Measurements from ENCODE around the gene UPF2.
A peak's percentile ranks its signal among the peaks of the same experiment; 100 is the strongest.
"Not testable (repeated sequence)": the region's sequence is repeated elsewhere in the genome, so short reads cannot be mapped to it uniquely, and the experiment has no call there.

UPF2 gene

GRCh38 chr10:11907914-11908313 is 134.7 kb downstream of the UPF2 start:
- no peak for DNase-seq (ENCODE audit: low spot score)

- no peak for DNase-seq (ENCODE audit: low spot score)
Observed at GRCh38 chr10:11906714-11907113, 135.9 kb downstream of the UPF2 start.

GRCh38 chr10:11902646-11903045 is 140.0 kb downstream of the UPF2 start:
- DNase-seq (ENCODE audit: low spot score), result no peak

- no peak for DNase-seq (ENCODE audit: low spot score)
Observed at GRCh38 chr10:11901833-11902475, 140.7 kb downstream of the UPF2 start.

GRCh38 chr10:11901454-11901832 is 141.2 kb downstream of the UPF2 start:
- no peak for DNase-seq (ENCODE audit: low spot score)

GRCh38 chr10:11901036-11901301 is 141.6 kb downstream of the UPF2 start:
- DNase-seq (ENCODE audit: low spot score), result no peak

GRCh38 chr10:11899067-11899876 is 143.3 kb downstream of the UPF2 start:
- DNase-seq (ENCODE audit: low spot score), result no peak

- no peak for DNase-seq (ENCODE audit: low spot score)
Observed at GRCh38 chr10:11898372-11899066, 144.1 kb downstream of the UPF2 start.

- DNase-seq (ENCODE audit: low spot score), result no peak
Observed at GRCh38 chr10:11898033-11898371, 144.6 kb downstream of the UPF2 start.

GRCh38 chr10:11896549-11897200 is 145.9 kb downstream of the UPF2 start:
- no peak for DNase-seq (ENCODE audit: low spot score)

GRCh38 chr10:11895598-11895997 is 147.0 kb downstream of the UPF2 start:
- no peak for DNase-seq (ENCODE audit: low spot score)

GRCh38 chr10:11895108-11895466 is 147.5 kb downstream of the UPF2 start:
- no peak for DNase-seq (ENCODE audit: low spot score)

- DNase-seq (ENCODE audit: low spot score), result no peak
Observed at GRCh38 chr10:11894381-11895107, 148.1 kb downstream of the UPF2 start.

- no peak for DNase-seq (ENCODE audit: low spot score)
Observed at GRCh38 chr10:11893749-11894278, 148.8 kb downstream of the UPF2 start.

GRCh38 chr10:11891776-11892486 is 150.7 kb downstream of the UPF2 start:
- no peak for DNase-seq (ENCODE audit: low spot score)

GRCh38 chr10:11889263-11889662 is 153.3 kb downstream of the UPF2 start:
- not testable (repeated sequence) for DNase-seq (ENCODE audit: low spot score)

GRCh38 chr10:11887381-11888227 is 155.0 kb downstream of the UPF2 start:
- DNase-seq (ENCODE audit: low spot score), result no peak

- DNase-seq (ENCODE audit: low spot score), result no peak
Observed at GRCh38 chr10:11886851-11887250, 155.8 kb downstream of the UPF2 start.

GRCh38 chr10:11886138-11886474 is 156.5 kb downstream of the UPF2 start:
- DNase-seq (ENCODE audit: low spot score), result peak; percentile 78

GRCh38 chr10:11885437-11886137 is 157.0 kb downstream of the UPF2 start:
- DNase-seq (ENCODE audit: low spot score), result no peak

All from cerebellar cortex (tissue), 1 donor.